Left ventricle myocardium superior (tissue), 1 donor: ENCODE results near the gene NOXO1. TPM values are rescaled to one million over a fixed set of nuclear protein-coding genes. Genes with fewer than 3 reads are reported as not detected.

Source experiments
- ATAC-seq: fragments of 200-7000 bp; cut with Tn5 transposase; one replicate; pipeline ENCODE4 v1.9.1; 2020; ENCODE audit warnings: mild to moderate bottlenecking, moderate library complexity
- DNase-seq: peaks from one replicate; pipeline ENCODE4 v3.0.0-alpha.2; 2020
- intact Hi-C: fragments of 100-400 bp; cut with micrococcal nuclease; formaldehyde crosslinking; loops from one replicate; pipeline ENCODE4 v1.11.0; 2022
- long read RNA-seq: library from polyadenylated mRNA; unstranded; transcript quantifications from one replicate; pipeline ENCODE4 v2.0.0, GENCODE V29; 2021
- total RNA-seq: library from RNA; stranded (reverse); fragmentation: NEBNext Ultra II Directional; extraction: Animal tissue kit (Norgen Biotek cat#: 25700); gene quantifications from one replicate; pipeline ENCODE4 v1.2.1, GENCODE V29; 2021
- donor health status: DM: no; HTN: yes; CAD: no; lungs with severe emphysema.

NOXO1 gene
- not detected for total RNA-seq
- long read RNA-seq: 0 reads

GRCh38 chr16:1981398-1981836, at the start of gene NOXO1:
TSS of gene NOXO1 (minus strand) at chr16:1981469. CDS start at chr16:1981179, 290 bp downstream.
- no peak for ATAC-seq
- no peak for DNase-seq
- intact Hi-C loops: no loop called here

GRCh38 chr16:2030036-2030435, 48.8 kb upstream of the NOXO1 start:
- no peak for ATAC-seq
- intact Hi-C loops: no loop called here
- no peak for DNase-seq

- ATAC-seq: no peak
- intact Hi-C loops: no loop called here
- DNase-seq: no peak
Observed at GRCh38 chr16:2029350-2029749, 48.1 kb upstream of the NOXO1 start.

GRCh38 chr16:2028620-2029220, 47.5 kb upstream of the NOXO1 start:
- intact Hi-C loops: no loop called here
- no peak for ATAC-seq
- DNase-seq: no peak

- DNase-seq (no peak), ATAC-seq (no peak)
- intact Hi-C loops: no loop called here
Observed at GRCh38 chr16:2028146-2028545, 46.9 kb upstream of the NOXO1 start.

- no peak for ATAC-seq
- DNase-seq: peak; percentile 50
- intact Hi-C loops: no loop called here
Observed at GRCh38 chr16:2027024-2028010, 46.0 kb upstream of the NOXO1 start.

- DNase-seq: peak; percentile 76
- intact Hi-C loops: no loop called here
- peak; percentile 28 for ATAC-seq
Observed at GRCh38 chr16:2026461-2027023, 45.3 kb upstream of the NOXO1 start, which contains the start of gene NHERF2. TSS of gene NHERF2 (plus strand) at chr16:2026902. CDS start at chr16:2027006, 104 bp downstream.

- intact Hi-C loops: no loop called here
- DNase-seq: no peak
- no peak for ATAC-seq
Observed at GRCh38 chr16:2025878-2026460, 44.7 kb upstream of the NOXO1 start.

- intact Hi-C loops: no loop called here
- DNase-seq (no peak), ATAC-seq (no peak)
Observed at GRCh38 chr16:2025251-2025650, 44.0 kb upstream of the NOXO1 start.

GRCh38 chr16:2024032-2024420, 42.8 kb upstream of the NOXO1 start:
- no peak for DNase-seq
- intact Hi-C loops: no loop called here
- no peak for ATAC-seq

- intact Hi-C loops: no loop called here
- peak; percentile 96 for DNase-seq
- peak; percentile 88 for ATAC-seq
Observed at GRCh38 chr16:2023092-2024031, 42.1 kb upstream of the NOXO1 start.

- peak; percentile 20 for ATAC-seq
- no peak for DNase-seq
- intact Hi-C loops: no loop called here
Observed at GRCh38 chr16:2022723-2023091, 41.4 kb upstream of the NOXO1 start.

GRCh38 chr16:2019921-2020831, 38.9 kb upstream of the NOXO1 start:
- intact Hi-C loops: no loop called here
- no peak for ATAC-seq
- no peak for DNase-seq

- ATAC-seq (no peak), DNase-seq (no peak)
- intact Hi-C loops: no loop called here
Observed at GRCh38 chr16:2019518-2019920, 38.2 kb upstream of the NOXO1 start, which contains the start of gene NPW. TSS of gene NPW (plus strand) at chr16:2019785.

GRCh38 chr16:2016407-2016922, 35.2 kb upstream of the NOXO1 start:
- intact Hi-C loops: no loop called here
- DNase-seq (peak; percentile 30), ATAC-seq (no peak)

- ATAC-seq (no peak), DNase-seq (no peak)
- intact Hi-C loops: no loop called here
Observed at GRCh38 chr16:2015947-2016208, 34.6 kb upstream of the NOXO1 start.

GRCh38 chr16:2015117-2015946, 34.1 kb upstream of the NOXO1 start:
- intact Hi-C loops: no loop called here
- no peak for ATAC-seq
- no peak for DNase-seq
